Duodenal mucosa (tissue), 2 donors: ENCODE measurements around the gene COL27A1.

Source experiments
- H3K27ac ChIP-seq: one replicate; pipeline ENCODE4 v1.7.0; 2013; ENCODE audit warnings: low read depth, low read length
- H3K27me3 ChIP-seq, 2 donors: one replicate each; pipeline ENCODE4 v1.7.0; 2013; ENCODE audit warnings: low read length in 2 of 2, control low read depth in 1 of 2; ENCODE audit not compliant: insufficient read depth in 2 of 2, control insufficient read depth in 1 of 2
- H3K36me3 ChIP-seq, 2 donors: one replicate each; pipeline ENCODE4 v1.7.0; 2013; ENCODE audit warnings: low read length in 2 of 2, control low read depth in 1 of 2; ENCODE audit not compliant: insufficient read depth in 2 of 2, control insufficient read depth in 1 of 2
- H3K4me1 ChIP-seq, 2 donors: one replicate each; pipeline ENCODE4 v1.7.0; 2013; ENCODE audit warnings: low read length in 2 of 2, control low read depth in 1 of 2; ENCODE audit not compliant: insufficient read depth in 2 of 2, control insufficient read depth in 1 of 2
- H3K4me3 ChIP-seq, 2 donors: one replicate each; pipeline ENCODE4 v1.7.0; 2013; ENCODE audit warnings: low read length in 2 of 2, low read depth in 1 of 2
- H3K9ac ChIP-seq, 2 donors: one replicate each; pipeline ENCODE4 v1.7.0; 2013; ENCODE audit warnings: low read length in 2 of 2, low read depth in 1 of 2
- H3K9me3 ChIP-seq, 2 donors: one replicate each; pipeline ENCODE4 v1.7.0; 2013; ENCODE audit warnings: low read length in 2 of 2, control low read depth in 1 of 2; ENCODE audit not compliant: control insufficient read depth in 1 of 2

The COL27A1 gene

DNA sequence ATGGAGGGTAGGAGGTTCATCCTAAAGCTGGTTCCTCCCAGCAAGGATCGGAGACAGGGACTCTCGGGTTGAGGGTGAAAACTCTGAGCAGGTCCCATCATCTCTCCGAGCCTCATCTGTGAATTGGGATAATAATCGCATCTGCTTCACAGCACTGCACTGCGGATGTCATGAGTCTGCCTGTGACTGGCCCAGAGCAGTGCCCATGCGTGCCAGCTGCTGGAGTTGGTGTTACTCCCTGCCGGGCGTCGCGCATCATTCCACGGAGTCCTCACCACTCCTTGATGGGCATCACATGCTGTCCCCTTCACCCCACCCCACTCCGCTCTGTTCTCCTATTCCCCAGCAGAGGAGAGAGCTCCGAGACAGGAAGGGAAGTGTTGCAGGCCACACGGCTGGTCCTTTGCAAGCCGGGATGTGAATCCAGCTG is 132.4 kb downstream of the COL27A1 start:
- peaks cover 3% of the 10 kb centered on the region in 2 donors for H3K4me1 ChIP-seq
- H3K4me3 ChIP-seq, result no peak overlapping the region
- no peaks in the 10 kb centered on the region for H3K36me3 ChIP-seq
- no peak overlapping the region for H3K27ac ChIP-seq
- H3K9me3 ChIP-seq, result no peaks in the 10 kb centered on the region
- H3K27me3 ChIP-seq, result no peaks in the 10 kb centered on the region
- no peak overlapping the region for H3K9ac ChIP-seq

DNA sequence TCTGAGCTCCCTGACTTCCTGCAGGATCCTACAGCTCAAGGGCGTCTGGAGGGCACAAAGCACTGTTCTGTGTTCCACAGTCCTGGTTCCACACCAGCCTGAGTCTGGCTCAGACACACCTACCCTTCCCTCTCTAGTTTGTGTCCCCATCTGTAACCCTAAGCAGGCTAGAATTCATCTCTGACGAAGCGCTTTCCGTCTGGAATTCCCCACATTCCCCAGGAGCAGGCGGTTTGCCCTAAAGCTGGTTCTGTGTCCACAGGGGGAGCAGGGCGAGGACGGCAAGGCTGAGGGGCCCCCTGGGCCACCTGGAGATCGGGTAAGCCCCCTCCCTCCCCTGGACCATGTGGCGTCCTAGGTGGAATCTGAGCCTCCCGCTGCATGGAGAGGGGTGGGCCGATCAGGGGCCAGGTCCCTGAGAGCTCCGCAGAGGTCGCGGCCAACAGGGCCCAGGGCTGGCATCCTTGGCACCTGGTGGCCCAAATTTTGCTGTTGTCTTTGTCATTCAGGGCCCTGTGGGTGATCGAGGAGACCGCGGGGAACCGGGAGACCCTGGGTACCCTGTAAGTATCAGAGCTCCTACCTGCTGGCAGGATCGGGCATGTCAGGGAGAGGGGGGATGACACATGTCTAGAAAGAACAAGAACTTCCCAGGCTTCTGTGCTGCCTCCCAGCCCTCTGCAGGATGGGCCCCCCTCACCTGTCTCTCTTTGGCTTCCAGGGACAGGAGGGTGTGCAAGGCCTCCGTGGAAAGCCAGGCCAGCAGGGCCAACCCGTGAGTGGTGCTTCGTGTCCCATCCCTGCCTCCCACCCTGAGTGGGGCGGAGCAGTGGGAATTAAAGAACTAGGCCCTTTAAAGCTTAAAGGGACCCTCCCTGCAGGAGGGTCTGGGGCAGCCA is 133.1 kb downstream of the COL27A1 start:
- H3K4me3 ChIP-seq, result no peak overlapping the region
- no peak overlapping the region for H3K9ac ChIP-seq
- H3K27me3 ChIP-seq, result no peaks in the 10 kb centered on the region
- H3K27ac ChIP-seq, result no peak overlapping the region
- H3K9me3 ChIP-seq, result no peaks in the 10 kb centered on the region
- H3K4me1 ChIP-seq, result peaks cover 0 to 3% of the 10 kb centered on the region in 2 donors
- no peaks in the 10 kb centered on the region for H3K36me3 ChIP-seq

GRCh38 chr9:114289106-114289505 is 133.8 kb downstream of the COL27A1 start:
- H3K27ac ChIP-seq, result no peak overlapping the region

DNA sequence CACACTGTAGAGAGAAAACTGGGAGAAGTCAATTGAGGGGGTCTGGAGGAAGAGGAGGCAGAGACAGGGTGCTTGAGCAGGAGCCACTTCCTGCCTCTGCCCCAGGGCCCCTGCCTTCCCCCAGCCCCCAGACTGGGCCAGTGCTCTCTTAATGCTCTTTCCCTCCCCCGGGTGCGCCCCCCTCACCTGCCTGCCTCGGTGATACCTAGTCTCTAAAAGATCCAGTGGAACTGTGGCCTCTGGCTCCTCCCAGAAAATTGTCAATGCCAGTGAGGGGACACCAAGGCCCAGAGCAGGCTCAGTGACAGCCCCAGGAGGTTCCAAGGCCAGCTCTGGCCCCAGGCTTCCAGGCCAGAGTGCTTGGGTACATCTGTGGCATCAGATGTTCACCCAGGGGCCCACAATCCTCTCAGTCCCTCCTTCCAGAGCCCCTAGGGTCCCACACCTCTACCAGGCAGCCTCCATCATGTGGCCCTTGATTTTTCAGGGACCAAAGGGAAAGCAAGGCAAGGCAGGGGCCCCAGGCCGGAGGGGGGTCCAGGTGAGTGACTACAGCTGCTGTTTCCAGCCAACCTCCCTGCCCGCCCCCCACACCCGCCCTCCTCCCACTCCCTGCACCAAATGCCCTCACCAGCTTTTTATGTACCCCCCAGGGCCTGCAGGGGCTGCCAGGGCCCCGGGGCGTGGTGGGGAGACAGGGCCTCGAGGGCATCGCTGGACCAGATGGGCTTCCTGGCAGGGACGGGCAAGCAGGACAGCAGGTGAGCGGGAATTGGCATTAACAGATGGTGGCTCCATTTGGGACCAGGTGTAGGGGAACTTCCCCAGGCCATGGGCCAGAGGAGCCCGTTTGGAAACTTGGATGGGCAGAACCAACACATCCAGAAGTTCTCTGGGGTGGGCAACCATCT is 134.5 kb downstream of the COL27A1 start:
- H3K9me3 ChIP-seq, result peaks cover 3 to 6% of the 10 kb centered on the region in 2 donors
- H3K4me3 ChIP-seq, result no peak overlapping the region
- H3K9ac ChIP-seq, result no peak overlapping the region
- H3K27me3 ChIP-seq, result no peaks in the 10 kb centered on the region
- peaks cover 0 to 3% of the 10 kb centered on the region in 2 donors for H3K4me1 ChIP-seq
- no peaks in the 10 kb centered on the region for H3K36me3 ChIP-seq
- no peak overlapping the region for H3K27ac ChIP-seq

More at GRCh38 chr9:114289106-114289505, 133.8 kb downstream of the COL27A1 start:
- Histone ChIP-seq H3K4me3 (no peak overlapping the region), H3K9me3 (no peaks in the 10 kb centered on the region), H3K9ac (no peak overlapping the region), H3K36me3 (no peaks in the 10 kb centered on the region), H3K4me1 (peaks cover 0 to 3% of the 10 kb centered on the region in 2 donors), H3K27me3 (no peaks in the 10 kb centered on the region)

DNA sequence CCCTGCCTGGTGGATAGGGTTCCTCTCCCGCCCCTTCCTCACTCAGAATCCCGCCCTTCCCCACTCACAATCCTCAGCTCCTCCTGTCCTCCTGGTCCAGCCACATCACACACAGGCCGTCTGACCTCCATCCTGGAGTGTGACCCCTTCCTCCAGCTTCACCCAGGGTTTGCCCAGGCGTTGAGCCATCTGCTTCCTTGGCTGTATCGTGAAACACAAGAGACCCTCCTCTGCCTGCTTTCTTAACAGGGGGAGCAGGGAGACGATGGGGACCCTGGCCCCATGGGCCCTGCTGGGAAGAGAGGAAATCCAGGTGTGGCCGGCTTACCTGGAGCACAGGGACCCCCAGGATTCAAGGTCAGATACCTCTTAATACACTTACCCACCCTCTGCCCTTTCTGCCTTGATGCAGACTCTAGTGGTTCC is 135.2 kb downstream of the COL27A1 start:
- Histone ChIP-seq H3K36me3 (no peaks in the 10 kb centered on the region), H3K9me3 (peaks cover 8 to 10% of the 10 kb centered on the region in 2 donors), H3K9ac (no peak overlapping the region), H3K4me1 (no peaks in the 10 kb centered on the region), H3K27ac (no peak overlapping the region), H3K27me3 (no peaks in the 10 kb centered on the region), H3K4me3 (no peak overlapping the region)

- Histone ChIP-seq H3K4me1 (no peaks in the 10 kb centered on the region), H3K9ac (no peak overlapping the region), H3K9me3 (peaks cover 8 to 10% of the 10 kb centered on the region in 2 donors), H3K27ac (no peak overlapping the region), H3K36me3 (no peaks in the 10 kb centered on the region), H3K27me3 (no peaks in the 10 kb centered on the region), H3K4me3 (no peak overlapping the region)
Measured at GRCh38 chr9:114291064-114291474, 135.7 kb downstream of the COL27A1 start.

DNA sequence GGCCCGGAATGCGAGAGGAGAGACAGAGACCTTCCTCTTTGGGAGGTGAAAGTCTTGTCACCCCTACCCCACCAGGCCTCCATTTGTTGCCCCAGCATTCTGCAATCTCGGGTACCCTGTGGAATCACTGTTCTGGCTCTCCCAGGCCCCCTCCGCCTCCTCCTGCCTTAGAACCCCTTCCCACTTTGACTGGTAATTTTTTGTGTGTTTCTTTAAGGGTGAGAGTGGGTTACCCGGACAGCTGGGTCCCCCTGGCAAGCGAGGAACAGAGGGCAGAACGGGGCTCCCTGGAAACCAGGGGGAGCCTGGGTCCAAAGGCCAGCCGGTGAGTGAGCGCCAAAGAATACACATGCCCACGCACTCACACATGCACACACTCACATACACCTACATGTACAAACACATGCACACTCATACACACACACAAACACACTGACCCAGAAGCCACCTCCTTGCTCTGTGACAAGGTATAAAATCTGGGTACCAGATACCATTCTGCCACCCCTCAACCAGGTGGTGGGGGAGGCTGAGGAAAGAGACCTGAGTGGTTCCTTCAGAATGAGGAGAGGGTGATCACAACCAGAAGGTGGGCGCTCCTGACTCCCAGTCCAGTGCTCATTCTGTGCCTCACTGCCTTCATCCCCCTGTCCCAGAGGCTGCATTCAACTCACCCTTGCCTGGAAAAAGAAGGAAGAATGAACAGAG is 136.7 kb downstream of the COL27A1 start:
- Histone ChIP-seq H3K4me3 (no peak overlapping the region), H3K4me1 (no peaks in the 10 kb centered on the region), H3K27ac (no peak overlapping the region), H3K9ac (no peak overlapping the region), H3K9me3 (peaks cover 8 to 14% of the 10 kb centered on the region in 2 donors), H3K36me3 (no peaks in the 10 kb centered on the region), H3K27me3 (no peaks in the 10 kb centered on the region)

- Histone ChIP-seq H3K9me3 (peaks cover 8 to 14% of the 10 kb centered on the region in 2 donors), H3K36me3 (no peaks in the 10 kb centered on the region), H3K9ac (no peak overlapping the region), H3K27ac (no peak overlapping the region), H3K4me1 (no peaks in the 10 kb centered on the region), H3K4me3 (no peak overlapping the region), H3K27me3 (no peaks in the 10 kb centered on the region)
Measured at GRCh38 chr9:114294664-114295063, 139.3 kb downstream of the COL27A1 start.

DNA sequence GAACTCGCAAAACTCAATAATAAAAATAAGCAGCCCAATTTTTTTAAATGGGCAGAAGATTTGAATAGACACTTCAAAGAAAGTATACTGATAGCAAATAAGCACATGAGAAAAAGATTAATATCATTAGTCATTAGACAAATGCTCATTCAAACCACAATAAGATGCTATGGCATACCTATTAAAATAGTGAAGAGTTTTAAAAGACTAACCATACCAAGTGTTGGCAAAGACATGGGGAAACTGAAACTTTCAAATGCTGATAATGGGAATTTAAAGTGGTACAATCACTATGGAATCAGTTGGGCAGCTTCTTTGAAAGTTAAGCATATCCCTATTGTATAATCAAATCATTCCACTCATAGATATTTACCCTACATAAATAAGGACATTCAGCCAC is 141.0 kb downstream of the COL27A1 start:
- peaks cover 8 to 14% of the 10 kb centered on the region in 2 donors for H3K9me3 ChIP-seq
- no peaks in the 10 kb centered on the region for H3K36me3 ChIP-seq
- no peak overlapping the region for H3K4me3 ChIP-seq
- H3K9ac ChIP-seq, result no peak overlapping the region
- H3K27me3 ChIP-seq, result no peaks in the 10 kb centered on the region
- no peak overlapping the region for H3K27ac ChIP-seq
- no peaks in the 10 kb centered on the region for H3K4me1 ChIP-seq
